GM19351 (cell line): ENCODE data around the gene RND2.

Experiments
- ATAC-seq: cut with Tn5 transposase; IDR thresholded peaks from one replicate; pipeline ENCODE4 v1.9.1; 2021; ENCODE audit warnings: mild to moderate bottlenecking, moderate library complexity; ENCODE audit not compliant: unreplicated experiment

RND2 gene

DNA sequence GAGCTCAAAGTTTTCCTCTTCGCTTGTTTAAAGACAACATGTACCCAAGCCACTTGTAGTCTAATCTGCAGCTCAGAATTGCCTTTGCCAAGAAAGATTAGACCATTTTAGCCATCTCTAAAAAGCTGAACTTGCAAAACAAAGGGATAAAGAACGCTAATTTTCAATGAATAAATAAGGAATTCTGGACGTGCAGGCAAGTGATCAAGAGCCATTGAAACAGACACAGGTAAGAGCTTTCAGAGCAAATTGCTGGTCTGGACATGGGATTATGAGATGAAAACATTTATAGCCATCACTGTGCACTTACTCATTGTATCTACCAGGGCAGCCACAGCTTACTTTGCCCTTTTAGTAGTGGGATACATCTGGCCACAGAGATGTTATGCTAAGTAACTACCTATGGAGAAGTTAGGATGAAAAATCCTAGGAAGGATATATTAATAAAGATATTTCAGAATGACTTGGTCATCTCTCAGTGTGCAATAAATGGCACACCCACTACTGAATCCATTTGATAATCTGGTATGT is 44.4 kb downstream of the RND2 start:
- no peak for ATAC-seq

DNA sequence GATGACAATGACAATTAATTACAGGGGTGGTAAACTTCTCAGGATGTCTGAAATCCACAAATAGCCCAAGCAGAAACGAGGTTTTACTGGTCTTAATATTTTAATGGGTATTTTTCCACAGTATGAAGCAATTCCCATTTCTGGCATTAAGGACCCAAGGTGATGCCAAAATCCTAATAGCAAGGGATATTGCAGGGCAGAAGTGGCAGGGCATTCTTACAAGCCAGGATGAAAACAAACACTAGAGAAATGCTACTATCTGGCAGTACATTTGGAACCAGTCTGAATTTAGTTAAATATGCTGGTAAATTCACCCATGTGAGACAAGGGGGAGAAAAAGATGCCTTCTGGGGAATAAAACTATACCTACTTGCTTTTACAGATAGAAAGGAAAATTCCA is 45.2 kb downstream of the RND2 start:
- no peak for ATAC-seq

DNA sequence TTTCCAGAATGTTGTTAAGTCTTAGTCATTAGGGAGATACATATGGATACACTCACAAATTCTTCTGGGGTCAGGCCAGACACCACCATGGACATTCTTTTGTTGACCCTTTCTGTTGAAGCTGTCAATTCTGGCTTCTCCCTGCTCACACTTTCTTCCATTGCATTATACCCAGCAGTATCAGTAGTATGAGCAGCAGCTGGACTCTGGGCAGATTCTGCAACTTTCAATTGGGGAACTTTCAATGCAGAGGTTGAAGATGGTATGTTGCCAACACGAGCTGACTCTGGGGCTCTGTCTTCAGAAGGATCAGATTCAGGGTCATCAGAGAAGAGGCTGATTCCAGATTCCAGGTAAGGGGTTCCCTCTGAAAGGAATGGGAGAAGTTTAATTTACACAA is 45.8 kb downstream of the RND2 start:
- ATAC-seq: no peak

DNA sequence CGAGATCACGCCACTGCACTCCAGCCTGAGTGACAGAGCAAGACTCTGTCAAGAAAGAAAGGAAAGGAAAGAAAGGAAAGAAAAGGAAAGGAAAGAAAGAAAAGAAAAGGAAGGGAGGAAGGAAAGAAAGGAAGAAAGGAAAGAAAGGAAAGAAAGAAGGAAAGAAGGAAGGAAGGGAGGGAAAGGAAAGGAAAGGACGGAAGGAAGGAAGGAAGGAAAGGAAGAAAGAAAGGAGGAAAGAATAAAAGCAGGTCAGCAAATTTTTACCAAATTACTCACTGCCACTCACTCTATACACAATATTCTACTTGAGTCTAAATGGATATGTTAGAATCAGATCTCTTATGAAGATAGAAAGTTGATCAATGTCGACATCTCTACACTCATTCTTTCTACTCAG is 49.8 kb downstream of the RND2 start:
- ATAC-seq: no peak

DNA sequence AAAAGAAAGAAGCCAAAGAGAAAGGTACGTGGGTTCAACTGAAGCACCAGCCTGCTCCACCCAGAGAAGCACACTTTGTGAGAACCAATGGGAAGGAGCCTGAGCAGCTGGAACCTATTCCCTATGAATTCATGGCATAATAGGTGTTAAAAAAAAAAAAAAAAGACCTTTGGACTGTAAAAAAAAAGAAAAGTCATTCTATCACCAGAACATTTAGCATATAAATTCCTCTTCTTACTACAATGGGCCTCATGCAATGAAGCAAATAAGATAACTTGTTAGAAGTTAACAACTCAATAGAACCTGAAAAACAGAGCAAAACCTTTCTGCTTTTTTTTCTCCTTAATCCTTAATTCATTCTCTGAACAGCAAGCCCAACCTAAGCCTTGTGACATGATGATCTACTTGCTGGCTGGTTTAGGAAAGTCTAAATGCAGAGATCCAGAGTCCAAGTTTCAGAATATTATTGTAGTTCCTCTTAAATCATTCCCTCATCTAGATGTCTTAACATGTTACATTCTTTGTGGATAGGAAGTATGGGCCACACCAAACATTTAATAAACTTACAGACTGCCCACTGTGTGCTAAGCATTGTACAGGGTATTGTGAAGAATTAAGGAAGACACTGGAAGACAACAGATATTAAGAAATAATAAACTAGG is 54.7 kb downstream of the RND2 start:
- no peak for ATAC-seq
